ENCODE measurements around the gene ECHDC3. TPM values are rescaled to one million over a fixed set of nuclear protein-coding genes. Genes with fewer than 3 reads are reported as not detected.

ECHDC3 gene
- total RNA-seq, 2 experiments from 2014 or later: 1.3 to 1.5 TPM

DNA sequence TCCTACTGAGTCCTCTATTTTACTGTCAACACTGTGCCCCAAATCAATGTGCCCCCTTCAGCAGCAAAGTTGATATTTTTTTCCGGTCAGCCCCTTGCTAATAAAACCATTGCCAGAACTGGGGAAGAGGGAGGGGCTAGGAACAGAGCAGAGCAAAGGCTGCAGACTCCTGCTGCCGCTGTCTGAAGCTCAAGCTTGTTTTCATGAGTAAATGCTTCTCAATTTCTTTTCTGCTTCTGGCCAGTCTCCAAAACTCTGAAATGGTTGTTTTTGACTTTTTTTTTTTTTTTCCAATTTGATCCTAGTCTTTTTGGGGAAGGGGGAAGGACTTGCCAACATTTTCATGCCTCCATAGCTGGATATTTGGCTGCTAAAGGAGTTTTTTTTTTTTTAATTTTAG, 54.3 kb downstream of the ECHDC3 start:
- Mint-ChIP-seq H3K27me3 (ENCODE audit: low read depth) (no peaks in the 10 kb centered on the region), H3K36me3 (ENCODE audit: low read depth) (no peaks in the 10 kb centered on the region), H3K27ac (no peak overlapping the region), H3K4me3 (no peak overlapping the region), H3K9me3 (peaks cover 2% of the 10 kb centered on the region), H3K4me1 (ENCODE audit: low read depth) (no peaks in the 10 kb centered on the region)
- intact Hi-C loops (cut with micrococcal nuclease): no loop called here
- no peak for DNase-seq
- CTCF ChIA-PET: interaction anchor here (0.7 kb wide), 1 partner anchor 968 kb away, joined by 8 read pairs; no protein-coding TSS in a partner anchor

DNA sequence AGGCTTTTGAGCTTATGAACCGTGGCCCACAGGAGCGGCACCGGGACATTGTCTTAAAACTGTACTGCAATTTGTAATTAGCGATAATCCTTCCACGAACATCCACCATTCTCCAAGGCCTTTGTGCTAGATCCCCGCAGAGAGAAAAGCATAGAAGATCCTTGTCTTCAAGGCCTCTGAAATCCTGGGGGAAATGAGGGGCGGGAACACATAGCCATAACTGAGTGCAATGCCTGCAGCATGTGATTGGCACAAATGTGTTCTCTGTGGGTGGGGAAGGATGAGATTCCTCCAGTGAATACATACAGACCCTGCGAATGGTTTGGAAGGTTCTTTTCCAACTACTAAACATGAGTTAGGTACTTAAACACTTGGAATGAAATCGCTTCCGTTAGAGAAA, 55.1 kb downstream of the ECHDC3 start:
- H3K27ac Mint-ChIP-seq: no peak overlapping the region
- H3K9me3 Mint-ChIP-seq: peaks cover 2% of the 10 kb centered on the region
- no peak overlapping the region for H3K4me3 Mint-ChIP-seq
- CTCF ChIA-PET: no interaction called here
- H3K4me1 Mint-ChIP-seq (ENCODE audit: low read depth): no peaks in the 10 kb centered on the region
- no peak for DNase-seq
- no peaks in the 10 kb centered on the region for H3K36me3 Mint-ChIP-seq (ENCODE audit: low read depth)
- H3K27me3 Mint-ChIP-seq (ENCODE audit: low read depth): no peaks in the 10 kb centered on the region
- intact Hi-C loops (cut with micrococcal nuclease): no loop called here

DNA sequence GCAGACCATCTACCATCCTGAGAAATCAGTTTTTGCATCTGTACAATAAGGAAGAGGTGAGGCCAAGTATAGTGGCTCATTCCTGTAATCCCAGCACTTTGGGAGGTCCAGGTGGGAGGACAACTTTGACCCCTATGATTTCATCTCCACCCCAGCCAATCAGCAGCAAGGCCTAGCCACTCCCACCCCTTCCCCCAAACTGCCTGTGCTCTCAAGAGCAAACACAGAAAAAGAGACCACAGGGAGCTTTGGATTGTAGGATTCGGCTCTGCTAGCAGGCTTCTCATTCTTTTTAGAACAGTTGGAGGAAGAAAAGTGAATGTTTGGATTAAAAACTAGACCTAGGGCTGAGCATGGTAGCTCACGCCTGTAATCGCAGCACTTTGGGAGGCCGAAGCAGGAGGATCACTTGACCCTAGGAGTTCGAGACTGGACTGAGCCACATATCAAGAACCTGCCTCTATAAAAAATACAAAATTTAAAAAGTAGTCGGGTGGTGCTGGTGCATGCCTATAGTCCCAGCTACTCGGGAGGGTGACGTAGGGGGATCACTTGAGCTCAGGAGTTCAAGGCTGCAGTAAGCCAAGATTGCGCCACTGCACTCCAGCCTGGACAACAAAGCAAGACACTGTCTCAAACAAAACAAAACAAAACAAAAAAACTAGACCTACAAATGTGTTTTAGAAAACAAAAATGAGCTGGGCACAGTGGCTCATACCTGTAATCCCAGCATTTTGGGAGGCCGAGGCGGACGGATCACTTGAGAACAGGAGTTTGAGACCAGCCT, 55.9 kb downstream of the ECHDC3 start:
- no peak overlapping the region for H3K4me3 Mint-ChIP-seq
- no peak overlapping the region for H3K27ac Mint-ChIP-seq
- CTCF ChIA-PET: no interaction called here
- DNase-seq: no peak
- H3K36me3 Mint-ChIP-seq (ENCODE audit: low read depth): no peaks in the 10 kb centered on the region
- intact Hi-C loops (cut with micrococcal nuclease): no loop called here
- no peaks in the 10 kb centered on the region for H3K27me3 Mint-ChIP-seq (ENCODE audit: low read depth)
- H3K9me3 Mint-ChIP-seq: peaks cover 2% of the 10 kb centered on the region
- no peaks in the 10 kb centered on the region for H3K4me1 Mint-ChIP-seq (ENCODE audit: low read depth)

DNA sequence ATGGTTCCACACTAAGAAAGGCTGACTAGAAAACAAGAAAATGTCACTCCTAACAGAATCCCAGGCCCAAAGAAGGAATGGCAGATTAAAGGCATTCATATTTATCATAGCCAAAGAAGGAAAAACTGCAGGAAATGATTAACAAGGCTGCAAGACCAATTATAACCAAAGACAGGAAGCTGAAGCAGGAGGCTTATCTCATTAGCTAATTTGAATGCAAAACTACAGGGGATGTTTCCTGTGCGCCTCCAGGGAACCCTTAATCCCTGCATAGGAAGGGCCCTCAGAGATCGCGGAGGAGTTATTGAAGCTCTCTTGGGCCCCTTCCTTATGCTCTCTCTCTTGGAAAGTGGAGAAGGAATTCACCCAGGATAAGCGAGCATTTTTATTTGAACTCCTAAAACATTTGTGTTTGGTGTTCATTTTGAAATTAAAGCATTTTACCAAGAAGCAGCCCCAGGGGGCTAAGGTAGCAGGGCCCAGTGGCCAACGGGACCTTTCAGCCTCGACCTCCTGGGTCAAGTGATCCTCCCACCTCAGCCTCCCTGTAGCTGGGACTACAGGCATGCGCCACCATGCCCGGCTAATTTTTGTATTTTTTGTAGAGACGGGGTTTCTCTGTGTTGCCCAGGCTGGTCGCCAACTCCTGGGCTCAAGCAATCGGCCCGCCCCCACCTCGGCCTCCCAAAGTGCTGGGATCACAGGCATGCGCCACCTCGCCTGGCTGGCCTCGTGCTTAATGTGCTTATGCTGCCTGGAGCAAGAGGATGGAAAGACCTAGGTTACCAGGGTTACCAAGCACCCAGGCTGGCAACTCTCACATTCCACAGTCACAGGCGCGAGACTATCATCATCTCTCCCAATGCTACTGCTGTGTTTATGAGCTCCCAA, 56.9 kb downstream of the ECHDC3 start:
- DNase-seq: no peak
- no peak overlapping the region for H3K4me3 Mint-ChIP-seq
- CTCF ChIA-PET: interaction anchor here (0.6 kb wide), 1 partner anchor 299 kb away, joined by 3 read pairs; no protein-coding TSS in a partner anchor
- no peaks in the 10 kb centered on the region for H3K4me1 Mint-ChIP-seq (ENCODE audit: low read depth)
- H3K9me3 Mint-ChIP-seq: peaks cover 2% of the 10 kb centered on the region
- H3K27me3 Mint-ChIP-seq (ENCODE audit: low read depth): no peaks in the 10 kb centered on the region
- intact Hi-C loops (cut with micrococcal nuclease): no loop called here
- no peaks in the 10 kb centered on the region for H3K36me3 Mint-ChIP-seq (ENCODE audit: low read depth)
- H3K27ac Mint-ChIP-seq: no peak overlapping the region

DNA sequence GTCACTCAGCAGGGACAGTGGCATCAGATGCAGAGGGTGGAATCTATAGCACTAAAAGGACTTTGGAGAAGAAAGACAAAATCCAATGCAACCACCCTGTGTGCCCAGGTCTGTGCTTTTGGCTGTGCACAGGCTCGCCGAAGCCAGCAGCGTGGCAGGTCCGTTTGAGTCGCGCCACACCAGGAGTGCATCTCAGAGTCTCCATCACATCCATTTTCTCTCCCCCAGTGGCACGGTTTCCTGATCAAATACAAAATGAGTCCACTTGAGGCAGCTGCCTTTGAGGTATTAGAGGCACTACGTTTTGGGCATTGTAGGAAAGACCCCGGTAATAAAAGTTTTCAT, 57.5 kb downstream of the ECHDC3 start:
- Mint-ChIP-seq H3K4me1 (ENCODE audit: low read depth) (no peaks in the 10 kb centered on the region), H3K27ac (no peak overlapping the region), H3K27me3 (ENCODE audit: low read depth) (no peaks in the 10 kb centered on the region), H3K36me3 (ENCODE audit: low read depth) (no peaks in the 10 kb centered on the region), H3K9me3 (peaks cover 2% of the 10 kb centered on the region), H3K4me3 (no peak overlapping the region)
- intact Hi-C loops (cut with micrococcal nuclease): no loop called here
- CTCF ChIA-PET: no interaction called here
- no peak for DNase-seq

DNA sequence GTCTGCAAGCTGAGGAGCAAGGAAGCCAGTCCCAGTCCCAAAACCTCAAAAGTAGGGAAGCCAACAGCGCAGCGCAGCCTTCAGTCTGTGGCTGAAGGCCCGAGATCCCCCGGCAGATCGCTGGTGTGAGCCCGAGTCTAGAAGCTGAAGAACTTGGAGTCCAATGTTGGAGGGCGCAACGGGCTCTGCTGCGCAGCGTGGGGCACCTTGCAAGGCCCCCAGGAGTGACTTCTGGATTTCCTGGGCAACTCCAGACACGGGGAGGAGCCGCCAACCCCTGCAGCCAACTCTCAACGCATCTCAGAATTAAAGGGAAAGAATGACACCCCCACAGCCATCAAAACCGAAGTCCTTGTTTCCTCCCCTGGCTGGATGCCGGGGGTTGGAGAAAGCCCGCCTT, 62.2 kb downstream of the ECHDC3 start:
- Mint-ChIP-seq H3K4me1 (ENCODE audit: low read depth) (no peaks in the 10 kb centered on the region), H3K27me3 (ENCODE audit: low read depth) (no peaks in the 10 kb centered on the region), H3K27ac (no peak overlapping the region), H3K9me3 (no peaks in the 10 kb centered on the region), H3K4me3 (no peak overlapping the region), H3K36me3 (ENCODE audit: low read depth) (no peaks in the 10 kb centered on the region)
- DNase-seq: no peak
- intact Hi-C loops (cut with micrococcal nuclease): no loop called here
- CTCF ChIA-PET: no interaction called here

DNA sequence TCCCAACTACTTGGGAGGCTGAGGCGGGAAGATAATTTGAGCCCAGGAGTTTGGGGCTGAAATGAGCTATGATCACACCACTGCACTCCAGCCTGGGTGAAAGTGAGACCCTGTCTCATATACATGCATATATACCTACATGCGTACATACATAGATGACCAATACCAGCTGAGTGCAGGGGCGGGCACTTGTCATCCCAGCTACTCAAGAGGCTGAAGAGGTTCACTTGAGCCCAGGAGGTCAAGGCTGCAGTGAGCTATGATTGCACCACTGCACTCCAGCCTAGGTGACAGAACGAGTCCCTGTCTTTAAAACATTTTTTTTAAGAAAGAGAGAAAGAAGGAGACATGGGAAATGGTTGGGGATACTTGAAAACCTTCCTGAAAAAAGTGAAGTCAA, 63.6 kb downstream of the ECHDC3 start:
- H3K36me3 Mint-ChIP-seq (ENCODE audit: low read depth): no peaks in the 10 kb centered on the region
- H3K27me3 Mint-ChIP-seq (ENCODE audit: low read depth): no peaks in the 10 kb centered on the region
- CTCF ChIA-PET: interaction anchor here (1.5 kb wide), 1 partner anchor 22 kb away, joined by 3 read pairs; no protein-coding TSS in a partner anchor
- no peaks in the 10 kb centered on the region for H3K9me3 Mint-ChIP-seq
- intact Hi-C loops (cut with micrococcal nuclease): no loop called here
- no peaks in the 10 kb centered on the region for H3K4me1 Mint-ChIP-seq (ENCODE audit: low read depth)
- no peak overlapping the region for H3K27ac Mint-ChIP-seq
- H3K4me3 Mint-ChIP-seq: no peak overlapping the region
- no peak for DNase-seq

DNA sequence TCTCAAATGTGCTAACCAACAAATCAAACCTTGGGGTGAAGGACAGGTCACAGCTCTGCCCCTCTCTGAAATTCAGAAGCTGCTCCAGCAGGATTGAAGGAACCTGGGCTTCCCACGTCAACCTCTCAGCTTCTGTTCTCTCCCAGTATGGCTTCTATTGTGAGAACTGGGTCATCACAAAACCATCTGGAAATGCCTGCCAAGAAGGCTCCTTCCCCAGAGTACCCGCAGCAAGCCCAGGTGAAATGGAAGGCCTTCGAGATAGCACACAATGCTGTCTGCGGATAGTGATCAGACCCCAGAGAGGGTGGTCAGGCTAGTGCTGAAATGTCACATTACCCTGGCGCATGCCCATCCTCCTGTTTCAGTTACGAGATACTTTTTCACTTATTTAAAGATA, 64.5 kb downstream of the ECHDC3 start:
- Mint-ChIP-seq H3K36me3 (ENCODE audit: low read depth) (no peaks in the 10 kb centered on the region), H3K9me3 (no peaks in the 10 kb centered on the region), H3K4me1 (ENCODE audit: low read depth) (no peaks in the 10 kb centered on the region), H3K4me3 (no peak overlapping the region), H3K27me3 (ENCODE audit: low read depth) (no peaks in the 10 kb centered on the region), H3K27ac (no peak overlapping the region)
- intact Hi-C loops (cut with micrococcal nuclease): no loop called here
- no peak for DNase-seq
- CTCF ChIA-PET: interaction anchor here (1.5 kb wide), 1 partner anchor 23 kb away, joined by 3 read pairs; no protein-coding TSS in a partner anchor

DNA sequence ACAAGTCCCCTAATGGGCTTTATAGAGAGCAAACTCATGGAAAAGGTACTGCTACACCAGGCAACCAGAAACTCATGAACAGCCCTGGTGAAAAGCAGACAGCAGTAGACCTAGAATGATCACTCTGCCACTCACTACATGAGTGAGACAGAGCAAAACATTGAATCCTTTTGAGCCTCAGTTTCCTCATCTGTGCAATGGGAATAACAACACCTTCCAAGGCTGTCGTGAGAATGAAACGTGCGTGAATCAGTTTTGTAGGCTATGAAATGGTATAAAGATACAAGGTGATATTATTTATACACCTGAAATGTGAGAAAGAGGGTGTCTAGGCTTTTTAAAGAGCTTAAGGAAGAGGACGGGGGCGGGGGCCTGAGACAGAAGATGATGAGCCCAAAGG, 66.6 kb downstream of the ECHDC3 start:
- Mint-ChIP-seq H3K27me3 (ENCODE audit: low read depth) (peaks cover 1% of the 10 kb centered on the region), H3K27ac (no peak overlapping the region), H3K4me1 (ENCODE audit: low read depth) (no peaks in the 10 kb centered on the region), H3K9me3 (no peaks in the 10 kb centered on the region), H3K36me3 (ENCODE audit: low read depth) (no peaks in the 10 kb centered on the region), H3K4me3 (no peak overlapping the region)
- no peak for DNase-seq
- intact Hi-C loops (cut with micrococcal nuclease): no loop called here
- CTCF ChIA-PET: no interaction called here

DNA sequence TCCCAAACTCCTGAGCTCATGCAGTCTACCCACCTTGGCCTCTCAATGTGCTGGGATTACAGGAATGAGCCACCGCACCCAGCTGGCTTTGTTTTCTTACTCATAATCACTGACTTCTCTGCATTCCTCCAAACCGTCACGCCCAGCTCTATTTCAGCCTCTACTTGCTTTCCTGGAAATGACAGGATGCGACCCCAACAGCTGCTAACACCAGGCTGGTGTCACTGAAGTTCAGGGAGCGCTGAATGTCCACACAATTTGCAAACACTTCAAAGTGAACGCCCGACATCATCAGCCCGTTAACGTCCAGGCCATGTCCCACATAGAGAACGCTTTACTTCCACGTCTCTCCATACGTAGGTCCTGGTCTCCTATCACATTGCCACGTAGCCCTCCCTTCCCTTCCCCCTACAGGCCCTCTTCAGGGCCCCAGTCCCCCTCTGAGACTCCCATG, 68.2 kb downstream of the ECHDC3 start:
- CTCF ChIA-PET: interaction anchor here (0.6 to 2.1 kb wide), 2 partner anchors 9 to 405 kb away, joined by 3 to 10 read pairs; no protein-coding TSS in a partner anchor
- Mint-ChIP-seq H3K9me3 (no peaks in the 10 kb centered on the region), H3K36me3 (ENCODE audit: low read depth) (no peaks in the 10 kb centered on the region), H3K4me1 (ENCODE audit: low read depth) (no peaks in the 10 kb centered on the region), H3K27ac (no peak overlapping the region), H3K4me3 (no peak overlapping the region), H3K27me3 (ENCODE audit: low read depth) (peaks cover 1% of the 10 kb centered on the region)
- DNase-seq: no peak
- intact Hi-C loops (cut with micrococcal nuclease): no loop called here

DNA sequence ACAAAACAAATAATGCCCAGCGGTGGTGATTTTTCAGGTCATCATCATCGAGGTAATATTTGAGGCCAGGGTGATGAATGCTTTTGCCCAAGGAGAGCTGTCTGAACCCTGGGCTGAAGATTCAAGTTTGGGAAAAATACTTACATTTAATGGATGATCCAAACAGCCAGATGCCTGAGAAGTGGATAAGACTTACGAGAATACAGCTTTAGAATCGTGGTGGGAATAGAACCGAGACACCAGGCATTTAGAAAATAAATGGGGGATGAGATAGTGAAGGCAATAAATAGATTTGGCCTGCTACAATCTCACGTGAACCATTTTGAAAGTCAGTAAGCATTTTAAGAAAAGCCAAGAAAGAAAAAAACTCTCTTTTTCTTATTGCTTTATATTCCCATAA, 68.8 kb downstream of the ECHDC3 start:
- Mint-ChIP-seq H3K4me3 (no peak overlapping the region), H3K27ac (no peak overlapping the region), H3K36me3 (ENCODE audit: low read depth) (no peaks in the 10 kb centered on the region), H3K27me3 (ENCODE audit: low read depth) (peaks cover 1% of the 10 kb centered on the region), H3K9me3 (no peaks in the 10 kb centered on the region), H3K4me1 (ENCODE audit: low read depth) (no peaks in the 10 kb centered on the region)
- intact Hi-C loops (cut with micrococcal nuclease): no loop called here
- no peak for DNase-seq
- CTCF ChIA-PET: interaction anchor here (0.6 to 2.1 kb wide), 2 partner anchors 9 to 405 kb away, joined by 3 to 10 read pairs; no protein-coding TSS in a partner anchor

DNA sequence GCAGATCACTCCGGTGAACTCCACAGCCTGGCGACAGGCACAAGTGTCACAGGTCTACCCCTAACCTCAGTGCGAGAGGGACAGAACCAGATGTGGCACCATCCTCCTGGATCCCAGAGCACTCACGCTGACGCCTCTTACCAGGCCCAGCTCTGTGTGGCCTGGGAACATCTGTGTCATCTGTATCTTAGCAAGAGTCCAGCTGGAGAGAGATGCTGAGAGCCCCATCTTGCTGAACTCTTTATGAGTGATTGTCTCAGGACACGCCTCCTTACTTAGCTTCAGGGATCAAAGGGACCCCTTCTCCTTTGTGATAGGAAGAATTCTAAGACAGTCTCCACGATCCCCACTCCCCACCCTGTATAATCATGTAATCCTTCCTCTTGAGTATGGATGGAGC, 71.0 kb downstream of the ECHDC3 start:
- intact Hi-C loops (cut with micrococcal nuclease): no loop called here
- no peak overlapping the region for H3K4me3 Mint-ChIP-seq
- no peak for DNase-seq
- H3K36me3 Mint-ChIP-seq (ENCODE audit: low read depth): no peaks in the 10 kb centered on the region
- H3K27ac Mint-ChIP-seq: no peak overlapping the region
- no peaks in the 10 kb centered on the region for H3K4me1 Mint-ChIP-seq (ENCODE audit: low read depth)
- peaks cover 1% of the 10 kb centered on the region for H3K27me3 Mint-ChIP-seq (ENCODE audit: low read depth)
- CTCF ChIA-PET: interaction anchor here (0.6 to 1.0 kb wide), 2 partner anchors 55 to 329 kb away, joined by 3 to 5 read pairs; no protein-coding TSS in a partner anchor
- no peaks in the 10 kb centered on the region for H3K9me3 Mint-ChIP-seq
